K562 (cell line): ENCODE measurements around the gene NDUFV3. TPM values are rescaled to one million over a fixed set of nuclear protein-coding genes. Genes with fewer than 3 reads are reported as not detected.

Experiments used
- AFF4 ChIP-seq: sonication (generic); formaldehyde crosslinking; IDR thresholded peaks from 2 replicates; pipeline ENCODE4 v1.8.0; 2023; ENCODE audit warnings: mild to moderate bottlenecking, missing genetic modification reagents
- CHCHD3 ChIP-seq: fragments of 250-450 bp; sonication (Bioruptor Pico); IDR thresholded peaks from 2 replicates; pipeline ENCODE4 v2.1.2; 2022; ENCODE audit warnings: mild to moderate bottlenecking
- ELF4 ChIP-seq: fragments of 450-650 bp; formaldehyde crosslinking; IDR thresholded peaks from 2 replicates; pipeline ENCODE4 v1.4.0; 2022; ENCODE audit warnings: missing genetic modification characterization
- FOXM1 ChIP-seq, 2 experiments: fragments of 450-650 bp in 1 of 2; sonication (generic) in 1 of 2; formaldehyde crosslinking in 1 of 2; IDR thresholded peaks; 2 replicates each; pipeline versions ENCODE4 v1.6.1 to v1.9.0; 2017 to 2022; ENCODE audit warnings: low read depth in 2 of 2, mild to moderate bottlenecking in 2 of 2, missing genetic modification reagents in 1 of 2, moderate library complexity in 1 of 2
- HDAC1 ChIP-seq, 2 experiments: fragments of 450-650 bp; IDR thresholded peaks; 2 replicates each; pipeline ENCODE4 v1.6.1; 2016 to 2017; ENCODE audit warnings: inconsistent platforms in 1 of 2, mild to moderate bottlenecking in 1 of 2, moderate library complexity in 1 of 2
- HMG20B ChIP-seq: fragments of 250-450 bp; sonication (Bioruptor Pico); IDR thresholded peaks from 2 replicates; pipeline ENCODE4 v1.5.0; 2021; ENCODE audit warnings: mild to moderate bottlenecking
- HNRNPUL1 ChIP-seq: fragments of 200-400 bp; formaldehyde crosslinking; IDR thresholded peaks from 2 replicates; pipeline ENCODE4 v1.6.1; 2017; ENCODE audit warnings: low read length
- KDM5B ChIP-seq: fragments of 200-600 bp; sonication (generic); IDR thresholded peaks from 2 replicates; pipeline ENCODE4 v1.6.1; 2012; ENCODE audit warnings: low read depth, mild to moderate bottlenecking, moderate library complexity, low read length, control low read depth, inconsistent platforms; ENCODE audit not compliant: insufficient replicate concordance
- MXI1 ChIP-seq: IDR thresholded peaks from 2 replicates; pipeline ENCODE4 v1.6.1; 2011; ENCODE audit warnings: low read depth, mild to moderate bottlenecking, improper control_type of control experiment, low read length
- POLR2H ChIP-seq: IDR thresholded peaks from 2 replicates; pipeline ENCODE4 v1.6.1; 2016; ENCODE audit warnings: missing genetic modification characterization, low read depth, mild to moderate bottlenecking, control low read depth, missing compliant biosample characterization, moderate library complexity
- TBL1XR1 ChIP-seq, 2 experiments: IDR thresholded peaks; 2 replicates each; pipeline ENCODE4 v1.6.1; 2012; ENCODE audit warnings: improper control_type of control experiment in 2 of 2, low read length in 2 of 2, mild to moderate bottlenecking in 1 of 2
- TRIM24 ChIP-seq, 2 experiments: fragments of 450-650 bp; IDR thresholded peaks; 2 replicates each; pipeline ENCODE4 v1.6.1; 2016
- WHSC1 ChIP-seq: IDR thresholded peaks from one replicate; pipeline ENCODE4 v1.6.1; 2012; ENCODE audit warnings: low read length, control low read depth, inconsistent platforms
- ZNF274 ChIP-seq: IDR thresholded peaks from 2 replicates; pipeline ENCODE4 v1.6.1; 2011; ENCODE audit warnings: low read depth, mild to moderate bottlenecking, low read length, moderate library complexity, borderline replicate concordance
- ZNF507 ChIP-seq: conservative IDR thresholded peaks from 2 replicates; pipeline ENCODE4 v1.6.1; 2017; ENCODE audit warnings: missing genetic modification characterization, missing compliant biosample characterization
- ZNF75A ChIP-seq: fragments of 450-650 bp; formaldehyde crosslinking; IDR thresholded peaks from 2 replicates; pipeline ENCODE4 v1.4.0; 2020; ENCODE audit warnings: mild to moderate bottlenecking
- ZNF77 ChIP-seq: fragments of 250-450 bp; sonication (Bioruptor Pico); IDR thresholded peaks from 2 replicates; pipeline ENCODE4 v1.5.0; 2020
- polyA plus RNA-seq, 8 experiments: library from polyadenylated mRNA; depleted of rRNA in 4 of 8; stranded (reverse) in 5 of 8; unstranded in 3 of 8; fragments of >200 nt; fragmentation: Nextera tagmentation in 2 of 8; fragmentation: Illumina TruSeq in 1 of 8; extraction: Ambion mirVana in 2 of 8; extraction: Trizol in 1 of 8; gene quantifications; 2 replicates each; pipeline versions ENCODE4 v1.2.1 to v1.2.3, GENCODE V29; 2011 to 2014; ENCODE audit warnings: inconsistent platforms in 1 of 8, missing spikeins in 1 of 8
- total RNA-seq, 7 experiments: library from RNA; depleted of rRNA in 6 of 7; stranded (reverse); fragments of >200 nt in 6 of 7; fragmentation: Illumina TruSeq in 2 of 7; extraction: Trizol in 2 of 7; gene quantifications; 2 replicates each; pipeline versions ENCODE4 v1.2.1 to v1.2.3, GENCODE V29; 2011 to 2021; ENCODE audit warnings: low replicate concordance in 1 of 7
- TF ChIP-seq, protein P1 (sequence below): sonication (generic); formaldehyde crosslinking; IDR thresholded peaks from 2 replicates; pipeline ENCODE4 v1.8.0; 2022; ENCODE audit warnings: mild to moderate bottlenecking, missing genetic modification reagents
- TF ChIP-seq, protein P2 (sequence below), 3 experiments: IDR thresholded peaks in 2 of 3; conservative IDR thresholded peaks in 1 of 3; 2 replicates each; pipeline ENCODE4 v1.5.1; 2011 to 2012; ENCODE audit warnings: low read length in 3 of 3, mild to moderate bottlenecking in 3 of 3, control low read depth in 2 of 3, improper control_type of control experiment in 1 of 3, inconsistent platforms in 1 of 3, low read depth in 1 of 3, mixed read lengths in 1 of 3, moderate library complexity in 1 of 3; ENCODE audit not compliant: insufficient read depth in 2 of 3

The NDUFV3 gene
- total and polyA plus RNA-seq, 9 of the 15 experiments (the other 6 are each of a cell fraction or from before 2014, with no cell fraction given), result 19.1 to 87.8 (median 74.3) TPM

DNA sequence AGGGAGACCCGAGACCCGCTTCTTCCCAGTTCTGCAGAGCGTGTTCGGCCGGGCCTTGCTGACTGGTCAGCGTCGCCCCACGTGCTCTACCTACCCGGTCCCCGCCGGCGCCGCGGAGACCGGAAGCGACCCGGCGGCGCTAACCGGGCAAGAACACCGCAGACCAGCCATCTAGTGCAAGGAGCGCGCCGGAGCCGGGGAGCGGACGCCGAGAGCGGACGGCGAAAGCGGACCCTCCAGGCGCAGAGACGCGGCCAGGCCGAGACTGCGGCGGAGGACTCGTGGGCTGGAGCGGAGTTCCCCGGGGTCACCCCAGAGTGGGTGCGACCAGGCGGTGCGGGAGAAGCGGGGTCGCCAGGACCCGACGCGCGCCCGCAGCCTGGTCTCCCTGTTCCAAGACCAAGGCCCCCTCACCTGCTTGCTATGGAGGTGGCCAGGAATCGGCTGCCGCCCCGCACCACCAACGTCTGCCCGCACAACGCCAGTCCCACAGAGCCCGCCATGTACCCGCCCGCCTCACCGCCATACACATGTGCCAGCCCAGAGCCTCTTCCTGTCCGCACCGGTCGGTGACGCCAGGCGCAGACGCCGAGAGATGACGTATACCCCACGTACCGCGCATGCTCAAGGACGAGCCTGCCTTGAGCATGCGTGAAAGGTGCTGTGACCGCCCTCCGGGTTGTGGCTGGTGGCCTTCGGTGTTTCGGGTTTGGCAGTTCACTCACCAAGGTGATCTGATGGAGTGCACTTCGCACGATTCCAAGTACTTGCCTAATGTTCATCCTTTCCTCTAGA, 13.9 kb upstream of the NDUFV3 start, which contains the start of gene WDR4 (continued):
- no peak for TF ChIP-seq CHCHD3
- TF ChIP-seq WHSC1, result no peak
- TF ChIP-seq ZNF75A (CRISPR knock-in tag), result no peak; the same call in 1 of the 2 replicates
- no peak for TF ChIP-seq HNRNPUL1
- peak; percentile 92 for TF ChIP-seq POLR2H (tag)
- no peak for TF ChIP-seq FOXM1 (IDR thresholded peaks at IDR 0.05; ENCODE audit: low read depth)
- peak; percentile 97; the same call in 1 of the 2 replicates for TF ChIP-seq FOXM1 (CRISPR knock-in tag; IDR thresholded peaks at IDR 0.05; ENCODE audit: low read depth)
- TF ChIP-seq ZNF274, result no peak
- no peak for TF ChIP-seq HMG20B (CRISPR knock-in tag)
- peak; percentile 91 for TF ChIP-seq AFF4 (CRISPR knock-in tag)
- TF ChIP-seq TBL1XR1 (IDR thresholded peaks at IDR 0.05; ENCODE audit: low read length in 2 of 2), result peak in 1 of 2 experiments; percentile 99; a peak in 2 of 4 replicates
- peak; percentile 95 for TF ChIP-seq KDM5B
- peak in 1 of 2 experiments; percentile 56; a peak in 2 of 4 replicates for TF ChIP-seq TRIM24 (IDR thresholded peaks at IDR 0.05)
- TF ChIP-seq HDAC1 (IDR thresholded peaks at IDR 0.05), result peak; percentile 98 to 100; a peak in 3 of 4 replicates
- no peak for TF ChIP-seq ZNF507 (tag)
- TF ChIP-seq MXI1, result peak; percentile 100
- TF ChIP-seq, protein P1, sequence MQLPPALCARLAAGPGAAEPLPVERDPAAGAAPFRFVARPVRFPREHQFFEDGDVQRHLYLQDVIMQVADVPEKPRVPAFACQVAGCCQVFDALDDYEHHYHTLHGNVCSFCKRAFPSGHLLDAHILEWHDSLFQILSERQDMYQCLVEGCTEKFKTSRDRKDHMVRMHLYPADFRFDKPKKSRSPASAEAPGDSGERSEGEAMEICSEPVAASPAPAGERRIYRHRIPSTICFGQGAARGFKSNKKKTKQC (CRISPR knock-in tag), result peak; percentile 87; the same call in 1 of the 2 replicates
- TF ChIP-seq, protein P2, sequence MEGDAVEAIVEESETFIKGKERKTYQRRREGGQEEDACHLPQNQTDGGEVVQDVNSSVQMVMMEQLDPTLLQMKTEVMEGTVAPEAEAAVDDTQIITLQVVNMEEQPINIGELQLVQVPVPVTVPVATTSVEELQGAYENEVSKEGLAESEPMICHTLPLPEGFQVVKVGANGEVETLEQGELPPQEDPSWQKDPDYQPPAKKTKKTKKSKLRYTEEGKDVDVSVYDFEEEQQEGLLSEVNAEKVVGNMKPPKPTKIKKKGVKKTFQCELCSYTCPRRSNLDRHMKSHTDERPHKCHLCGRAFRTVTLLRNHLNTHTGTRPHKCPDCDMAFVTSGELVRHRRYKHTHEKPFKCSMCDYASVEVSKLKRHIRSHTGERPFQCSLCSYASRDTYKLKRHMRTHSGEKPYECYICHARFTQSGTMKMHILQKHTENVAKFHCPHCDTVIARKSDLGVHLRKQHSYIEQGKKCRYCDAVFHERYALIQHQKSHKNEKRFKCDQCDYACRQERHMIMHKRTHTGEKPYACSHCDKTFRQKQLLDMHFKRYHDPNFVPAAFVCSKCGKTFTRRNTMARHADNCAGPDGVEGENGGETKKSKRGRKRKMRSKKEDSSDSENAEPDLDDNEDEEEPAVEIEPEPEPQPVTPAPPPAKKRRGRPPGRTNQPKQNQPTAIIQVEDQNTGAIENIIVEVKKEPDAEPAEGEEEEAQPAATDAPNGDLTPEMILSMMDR (IDR thresholded peaks at IDR 0.05 in 2 of 3, conservative IDR thresholded peaks at IDR 0.05 in 1 of 3; ENCODE audit: insufficient read depth in 2 of 3, low read depth in 1 of 3, low read length in 3 of 3), result peak in 1 of 3 experiments; percentile 5; a peak in 1 of 6 replicates
- TF ChIP-seq ZNF77 (CRISPR knock-in tag), result no peak
- no peak for TF ChIP-seq ELF4 (CRISPR knock-in tag)
